NT2/D1 (cell line): ENCODE measurements around the gene RHBDL1.

Source experiments
- DNase-seq: peaks from one replicate; pipeline ENCODE4 v3.0.0-alpha.2; 2011; ENCODE audit warnings: low read depth, low spot score
- H3K27me3 ChIP-seq: 2 replicates; pipeline ENCODE4 v1.6.0; 2011; ENCODE audit warnings: mild to moderate bottlenecking; ENCODE audit not compliant: insufficient read length, insufficient read depth
- H3K36me3 ChIP-seq: 2 replicates; pipeline ENCODE4 v1.6.1; 2011; ENCODE audit warnings: mild to moderate bottlenecking, low read length, mixed read lengths; ENCODE audit not compliant: insufficient read depth, insufficient read length
- H3K4me1 ChIP-seq: 2 replicates; pipeline ENCODE4 v1.5.1; 2011; ENCODE audit not compliant: insufficient read depth, insufficient read length
- H3K4me3 ChIP-seq: 2 replicates; pipeline ENCODE4 v1.5.1; 2011; ENCODE audit warnings: low read depth; ENCODE audit not compliant: insufficient read length
- H3K9ac ChIP-seq: 2 replicates; pipeline ENCODE4 v1.6.0; 2011; ENCODE audit warnings: low read depth; ENCODE audit not compliant: insufficient read length
- H3K9me3 ChIP-seq: 2 replicates; pipeline ENCODE4 v1.5.1; 2011; ENCODE audit warnings: mild to moderate bottlenecking, low read length; ENCODE audit not compliant: insufficient read depth
- SUZ12 ChIP-seq: IDR thresholded peaks from 2 replicates; pipeline ENCODE4 v1.6.1; 2011; ENCODE audit not compliant: insufficient read length, insufficient read depth; ENCODE audit errors: extremely low read depth
- YY1 ChIP-seq: IDR thresholded peaks from 2 replicates; pipeline ENCODE4 v1.6.1; 2011; ENCODE audit not compliant: insufficient read length, insufficient read depth
- ZNF274 ChIP-seq: IDR thresholded peaks from 2 replicates; pipeline ENCODE4 v1.6.1; 2011; ENCODE audit warnings: mild to moderate bottlenecking, low read depth, low read length

Gene RHBDL1

DNA sequence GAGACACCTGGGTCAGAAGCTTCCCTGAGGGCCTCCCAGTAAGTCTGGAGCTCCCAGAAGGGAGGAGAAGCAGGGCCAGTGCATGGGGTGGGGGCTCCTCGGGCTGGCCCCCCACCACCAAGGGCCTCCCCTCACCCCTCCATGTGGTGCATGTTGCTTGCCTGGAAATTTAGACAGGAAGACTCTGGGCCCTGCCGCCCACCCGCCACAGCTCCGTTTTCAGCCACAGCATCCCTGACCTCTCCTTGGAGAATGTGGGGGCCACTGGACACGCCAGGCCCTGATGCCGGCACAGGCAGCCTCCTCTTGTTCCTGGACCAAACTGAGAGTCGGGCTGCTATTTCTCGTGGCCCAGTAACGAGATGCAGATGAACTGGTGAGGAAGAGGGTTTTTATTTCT lies 36.6 kb upstream of the RHBDL1 start:
- Histone ChIP-seq H3K27me3 (peaks cover 9% of the 10 kb centered on the region), H3K4me3 (no peak overlapping the region), H3K36me3 (peaks cover 11% of the 10 kb centered on the region), H3K9me3 (no peaks in the 10 kb centered on the region), H3K4me1 (peaks cover 28% of the 10 kb centered on the region), H3K9ac (peak overlapping the region; percentile 32)
- DNase-seq, result no peak
- TF ChIP-seq ZNF274, result no peak
- no peak for TF ChIP-seq YY1
- TF ChIP-seq SUZ12, result no peak

DNA sequence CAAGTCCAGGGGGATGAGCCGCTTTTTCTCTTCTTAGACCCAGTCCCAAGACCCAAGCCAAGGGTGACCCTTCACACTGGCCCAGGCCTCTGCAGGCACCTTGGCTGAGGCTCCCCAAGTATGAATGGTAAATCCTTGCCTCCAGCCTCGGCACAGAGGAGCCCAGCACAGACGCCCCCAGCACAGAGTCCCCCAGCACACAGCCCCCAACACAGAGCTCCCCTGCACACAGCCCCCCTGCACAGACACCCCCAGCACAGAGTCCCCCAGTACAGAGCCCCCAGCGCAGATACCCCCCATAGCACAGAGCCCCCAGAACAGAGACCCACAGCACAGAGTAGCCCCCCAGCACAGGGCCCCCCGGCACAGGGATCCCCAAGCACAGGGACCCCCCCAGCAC lies 34.9 kb upstream of the RHBDL1 start:
- Histone ChIP-seq H3K36me3 (no peaks in the 10 kb centered on the region), H3K9me3 (no peaks in the 10 kb centered on the region), H3K4me3 (no peak overlapping the region), H3K4me1 (peaks cover 27% of the 10 kb centered on the region), H3K9ac (peak overlapping the region; percentile 26), H3K27me3 (peaks cover 9% of the 10 kb centered on the region)
- TF ChIP-seq ZNF274 (no peak), YY1 (no peak), SUZ12 (no peak)
- DNase-seq, result no peak

DNA sequence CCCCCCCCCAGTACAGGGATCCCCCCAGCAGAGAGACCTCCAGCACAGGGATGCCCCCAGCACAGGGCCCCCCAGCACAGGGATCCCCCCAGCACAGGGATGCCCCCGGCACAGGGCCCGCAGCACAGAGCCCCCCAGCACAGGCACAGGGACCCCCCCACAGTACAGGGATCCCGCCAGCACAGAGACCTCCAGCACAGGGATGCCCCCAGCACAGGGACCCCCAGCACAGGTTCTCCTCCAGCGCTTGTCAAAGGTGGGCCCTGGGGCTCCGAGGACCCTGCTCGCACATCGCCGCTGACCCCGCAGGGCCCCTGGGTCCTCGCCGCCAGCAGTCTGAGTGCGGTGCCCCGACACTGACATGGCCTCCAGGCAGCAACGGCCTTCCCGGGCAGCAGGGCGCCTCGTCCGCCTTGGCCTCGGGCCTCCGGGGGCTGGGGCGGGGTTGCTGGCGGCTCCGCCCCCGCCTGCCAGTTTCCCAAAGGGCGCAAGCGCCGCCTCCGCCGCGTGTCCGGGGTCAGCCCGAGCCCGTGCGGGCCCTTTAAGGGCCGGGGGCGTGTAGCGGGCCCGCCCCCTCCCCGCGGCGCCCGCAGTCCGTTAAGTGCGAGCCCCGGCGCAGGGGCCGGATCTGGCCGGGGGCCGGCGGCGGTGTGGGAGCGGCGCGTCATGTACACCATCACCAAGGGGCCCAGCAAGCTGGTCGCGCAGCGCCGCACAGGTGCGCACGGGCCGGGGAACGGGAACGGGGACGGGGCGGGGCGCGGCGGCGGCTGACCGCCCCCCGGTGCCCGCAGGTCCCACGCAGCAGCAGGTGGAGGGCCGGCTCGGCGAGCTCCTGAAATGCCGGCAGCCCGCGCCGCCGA lies 33.9 kb upstream of the RHBDL1 start, which contains the start of gene MCRIP2:
TSS of gene MCRIP2 (plus strand) at position 503 of the 863 bp plus-strand sequence. CDS start at position 667, 164 bp downstream.
- H3K9ac ChIP-seq, result peak within 1 kb of the TSS; percentile 95
- peaks cover 31% of the 10 kb centered on the region for H3K4me1 ChIP-seq
- H3K4me3 ChIP-seq, result peak within 1 kb of the TSS; percentile 89
- no peaks in the 10 kb centered on the region for H3K9me3 ChIP-seq
- H3K27me3 ChIP-seq, result peaks cover 9% of the 10 kb centered on the region
- TF ChIP-seq SUZ12, result no peak
- no peak for TF ChIP-seq YY1
- TF ChIP-seq ZNF274, result no peak
- H3K36me3 ChIP-seq, result peaks cover 2% of the 10 kb centered on the region
- peak; percentile 78 for DNase-seq

DNA sequence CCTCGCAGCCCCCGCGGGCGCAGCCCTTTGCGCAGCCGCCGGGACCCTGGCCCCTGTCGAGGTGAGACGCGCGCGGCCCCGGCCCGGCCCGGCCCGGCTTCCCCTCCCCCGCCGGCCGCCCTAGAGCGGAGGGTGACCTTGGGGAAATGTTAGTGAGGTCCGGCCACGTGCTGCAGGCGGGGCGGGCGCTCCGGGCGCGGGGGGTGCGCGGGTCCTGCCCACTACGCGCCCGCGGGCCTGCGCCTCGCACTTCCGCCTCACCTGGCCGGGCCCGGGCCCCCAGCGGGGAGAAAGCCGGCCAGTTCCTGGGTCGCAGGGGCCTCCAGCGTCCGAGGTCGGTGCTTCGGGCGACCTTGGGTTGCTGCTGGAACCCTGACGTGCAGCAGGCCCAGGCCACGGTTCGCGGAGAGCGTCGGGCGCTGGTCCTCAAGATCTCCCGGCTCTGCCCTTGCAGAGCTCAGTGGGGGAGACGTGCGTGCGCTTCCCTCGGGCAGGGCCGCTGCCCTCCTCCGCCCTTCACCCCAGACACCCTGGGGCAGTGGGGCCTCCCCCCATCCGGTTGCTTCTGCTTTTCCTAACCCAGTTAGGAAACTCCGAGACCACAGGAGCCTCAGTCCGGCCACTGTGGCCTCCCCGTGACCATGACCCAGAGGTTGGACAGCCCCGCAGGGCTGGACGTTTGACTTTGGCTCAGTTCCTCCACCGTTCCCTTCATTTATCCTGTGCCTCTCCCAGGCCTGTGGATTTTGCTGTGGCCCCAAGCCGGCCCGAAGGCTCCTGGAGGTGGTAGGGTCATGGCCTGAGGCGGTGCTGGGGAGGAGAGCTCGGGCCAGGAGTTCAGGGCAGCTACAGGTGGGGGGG lies 33.1 kb upstream of the RHBDL1 start:
- no peak for TF ChIP-seq ZNF274
- no peak for TF ChIP-seq SUZ12
- TF ChIP-seq YY1, result no peak
- peaks cover 9% of the 10 kb centered on the region for H3K27me3 ChIP-seq
- H3K4me1 ChIP-seq, result peaks cover 37% of the 10 kb centered on the region
- H3K4me3 ChIP-seq, result peak overlapping the region; percentile 89
- peak overlapping the region; percentile 95 for H3K9ac ChIP-seq
- peaks cover 10% of the 10 kb centered on the region for H3K36me3 ChIP-seq
- DNase-seq, result no peak
- no peaks in the 10 kb centered on the region for H3K9me3 ChIP-seq

DNA sequence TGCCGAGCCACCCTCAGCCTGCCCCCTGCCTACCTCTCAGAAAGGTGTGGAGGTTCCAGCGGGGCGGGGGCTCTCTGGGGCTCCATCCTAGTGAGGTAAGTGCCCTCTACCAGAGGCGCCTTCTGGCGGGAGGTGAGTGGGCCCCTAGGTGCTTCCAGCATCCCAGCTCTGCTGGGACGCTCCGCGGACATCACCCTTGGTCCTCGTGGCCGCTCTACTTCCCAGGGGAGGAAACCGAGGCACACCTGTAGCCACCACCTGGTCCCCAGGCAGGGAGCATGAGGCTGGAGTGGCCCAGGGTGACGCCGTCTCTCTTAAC lies 32.5 kb upstream of the RHBDL1 start:
- Histone ChIP-seq H3K9ac (peak overlapping the region; percentile 95), H3K36me3 (peaks cover 12% of the 10 kb centered on the region), H3K4me3 (peak overlapping the region; percentile 89), H3K9me3 (no peaks in the 10 kb centered on the region), H3K27me3 (peaks cover 9% of the 10 kb centered on the region), H3K4me1 (peaks cover 33% of the 10 kb centered on the region)
- TF ChIP-seq ZNF274 (no peak), YY1 (no peak), SUZ12 (no peak)
- no peak for DNase-seq

DNA sequence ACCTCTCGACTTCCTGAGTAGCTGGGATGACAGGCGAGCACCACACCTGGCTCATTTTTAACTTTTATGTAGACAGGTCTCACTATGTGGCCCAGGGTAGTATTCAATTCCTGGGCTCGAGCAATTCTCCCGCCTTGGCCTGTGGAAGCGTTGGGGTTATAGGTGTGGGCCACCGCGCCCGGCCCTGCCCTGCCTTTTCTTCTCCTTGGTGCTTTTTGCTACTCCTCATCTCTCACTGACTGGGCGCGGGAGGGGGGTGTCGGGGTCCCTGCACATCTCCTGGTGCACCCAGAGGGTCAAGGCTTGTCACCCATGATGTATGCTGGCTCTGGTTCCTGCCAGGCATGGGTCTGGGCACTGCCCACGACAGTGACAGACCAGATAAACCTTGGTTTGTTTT lies 30.9 kb upstream of the RHBDL1 start:
- peaks cover 9% of the 10 kb centered on the region for H3K27me3 ChIP-seq
- peaks cover 12% of the 10 kb centered on the region for H3K36me3 ChIP-seq
- no peak for DNase-seq
- H3K9me3 ChIP-seq, result no peaks in the 10 kb centered on the region
- H3K4me3 ChIP-seq, result no peak overlapping the region
- no peak for TF ChIP-seq YY1
- no peak for TF ChIP-seq ZNF274
- TF ChIP-seq SUZ12, result no peak
- peaks cover 26% of the 10 kb centered on the region for H3K4me1 ChIP-seq
- H3K9ac ChIP-seq, result no peak overlapping the region
